Left colon (tissue), 2 donors: ENCODE results near the gene CTNNA3. TPM values are rescaled to one million over a fixed set of nuclear protein-coding genes. Genes with fewer than 3 reads are reported as not detected.

Experiments
- ATAC-seq: fragments of 200-7000 bp; cut with Tn5 transposase; one replicate; pipeline ENCODE4 v1.9.1; 2020; ENCODE audit warnings: mild to moderate bottlenecking, moderate library complexity
- DNase-seq, 2 donors: peaks; one replicate each; pipeline ENCODE4 v3.0.0-alpha.2; 2020
- intact Hi-C, 2 donors: fragments of 100-400 bp; cut with DNase I in 1 of 2; cut with micrococcal nuclease in 1 of 2; formaldehyde crosslinking; loops; one replicate each; pipeline versions ENCODE4 v1.11.2 to v1.14.0; 2022; cut with DNase I, micrococcal nuclease
- microRNA-seq, 2 donors: library from miRNA; unstranded; fragments of <30 nt; microRNA quantifications; one replicate each; pipeline versions ENCODE4 v1.1.0 to v1.2.0, GENCODE V29; 2020
- total RNA-seq, 2 donors: library from RNA; stranded (reverse); fragmentation: NEBNext Ultra II Directional; extraction: Animal tissue kit (Norgen Biotek cat#: 25700); gene quantifications; one replicate each; pipeline ENCODE4 v1.2.1, GENCODE V29; 2021
- donor health status: DM: no; HTN: no; CAD: no.
- donor health status: DM: yes; HTN: yes; CAD: no.

CTNNA3 gene
- total RNA-seq, 2 donors from 2014 or later = 0.21 to 1.0 TPM

DNA sequence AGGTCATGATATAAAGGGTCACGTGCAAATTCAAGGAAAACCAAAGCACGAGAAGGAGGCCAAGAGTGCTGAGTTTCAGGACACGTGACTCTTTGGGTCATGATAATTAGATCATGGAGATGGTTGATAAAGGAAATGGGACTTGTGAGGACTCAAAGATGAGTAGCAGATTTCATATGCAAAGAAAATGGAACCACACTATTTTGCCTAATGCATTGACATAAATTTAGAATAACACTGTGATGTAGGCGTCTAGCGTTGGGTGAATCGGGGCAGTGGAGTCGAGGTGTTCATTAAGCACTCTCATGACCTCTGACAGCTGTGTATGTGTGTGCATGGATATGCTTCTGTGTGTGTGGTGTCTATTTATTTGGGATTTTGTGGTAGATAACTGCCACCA lies 1795.7 kb downstream of the CTNNA3 start:
- DNase-seq = no peak
- no peak for ATAC-seq
- intact Hi-C loops = no loop called here

GRCh38 chr10:65898055-65898454 lies 1797.9 kb downstream of the CTNNA3 start:
- intact Hi-C loops = no loop called here
- DNase-seq (no peak), ATAC-seq (no peak)

GRCh38 chr10:65894961-65895360 lies 1801.0 kb downstream of the CTNNA3 start:
- intact Hi-C loops = no loop called here
- DNase-seq = no peak
- no peak for ATAC-seq

- ATAC-seq = no peak
- intact Hi-C loops = no loop called here
- no peak for DNase-seq
Measured at GRCh38 chr10:65894379-65894778, 1801.6 kb downstream of the CTNNA3 start.

DNA sequence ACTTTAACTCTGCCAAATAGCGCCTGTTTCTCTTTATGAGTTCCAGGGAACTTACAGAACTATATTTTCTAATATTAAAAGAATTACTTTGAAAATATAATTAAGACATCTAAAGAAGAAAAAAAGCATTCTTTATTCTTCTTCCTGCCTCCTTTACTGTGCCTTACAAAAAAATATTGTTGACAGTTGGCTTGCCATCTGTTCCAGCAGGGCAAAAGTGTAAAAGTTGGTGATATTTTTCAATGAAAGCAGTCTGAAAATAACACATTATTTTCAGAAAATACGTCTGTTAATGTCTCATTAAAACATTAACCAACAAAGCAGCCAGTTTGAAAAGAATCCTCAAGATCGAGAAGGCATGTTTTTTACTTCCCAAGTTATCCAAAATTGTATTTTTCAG lies 1802.3 kb downstream of the CTNNA3 start:
- no peak for DNase-seq
- intact Hi-C loops = no loop called here

DNA sequence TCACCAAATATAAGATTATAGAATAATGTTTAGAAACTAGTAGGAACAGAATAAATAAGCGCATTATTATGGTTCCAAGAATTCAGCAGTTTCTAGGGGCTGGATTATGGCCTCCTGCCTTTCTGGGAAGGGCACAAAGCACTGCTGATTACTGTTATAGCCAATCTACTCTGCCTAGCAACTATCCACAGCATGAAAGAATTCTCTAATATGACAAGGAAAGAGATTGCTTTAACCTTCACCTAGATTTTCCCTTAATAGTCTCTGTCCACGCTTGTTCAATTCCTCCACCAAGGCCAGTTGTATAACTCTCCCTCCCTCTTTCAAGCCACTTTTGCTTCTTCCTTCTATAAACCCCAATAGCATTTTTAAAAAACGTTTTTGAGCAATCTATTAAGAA lies 1803.7 kb downstream of the CTNNA3 start:
- no peak for DNase-seq
- intact Hi-C loops = no loop called here
- ATAC-seq = no peak

More for the DNA sequence above, 1802.3 kb downstream of the CTNNA3 start:
- ATAC-seq = no peak

DNA sequence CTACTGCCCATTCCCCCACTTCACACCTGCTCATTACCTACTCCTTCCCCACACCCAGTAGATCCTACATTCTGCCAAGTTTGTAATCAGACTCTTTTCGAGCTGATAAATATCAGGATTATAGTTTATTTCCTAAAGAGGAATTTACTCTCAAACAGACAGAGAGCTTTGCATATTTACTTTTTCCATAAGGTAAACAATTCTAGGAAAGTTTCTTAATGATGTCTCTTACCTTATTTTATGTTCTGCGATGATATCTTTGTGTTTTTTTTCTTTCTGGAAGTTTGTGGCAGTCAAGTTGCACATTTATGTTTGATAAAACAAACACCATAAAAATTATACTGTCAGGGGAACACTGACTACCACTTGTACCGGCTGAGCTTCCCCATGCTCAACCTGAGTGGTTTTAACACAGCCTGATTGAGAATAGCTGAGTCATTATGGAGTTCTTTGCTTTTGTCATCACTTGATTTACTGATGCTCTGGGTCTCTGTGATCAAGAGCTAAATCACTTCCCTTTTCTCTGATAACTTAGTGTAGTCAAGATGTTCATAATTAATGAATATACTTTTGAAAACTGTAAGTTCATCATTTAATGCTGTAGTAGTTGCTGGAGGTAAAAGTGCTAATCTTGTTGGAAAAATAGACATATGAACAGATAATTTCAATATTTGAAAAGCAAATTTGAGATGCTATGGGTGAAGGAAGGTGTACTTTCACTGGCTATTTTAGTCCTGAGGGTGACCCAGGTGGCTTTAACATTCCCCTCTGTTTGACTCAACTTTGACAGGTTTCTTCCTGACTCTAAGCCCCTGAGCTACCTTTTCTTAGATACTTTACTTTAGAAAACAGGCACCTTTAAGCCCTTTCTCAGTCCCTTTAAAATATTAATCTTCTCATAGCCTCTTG lies 1804.7 kb downstream of the CTNNA3 start:
- no peak for DNase-seq
- intact Hi-C loops = no loop called here
- peak; percentile 65 for ATAC-seq

DNA sequence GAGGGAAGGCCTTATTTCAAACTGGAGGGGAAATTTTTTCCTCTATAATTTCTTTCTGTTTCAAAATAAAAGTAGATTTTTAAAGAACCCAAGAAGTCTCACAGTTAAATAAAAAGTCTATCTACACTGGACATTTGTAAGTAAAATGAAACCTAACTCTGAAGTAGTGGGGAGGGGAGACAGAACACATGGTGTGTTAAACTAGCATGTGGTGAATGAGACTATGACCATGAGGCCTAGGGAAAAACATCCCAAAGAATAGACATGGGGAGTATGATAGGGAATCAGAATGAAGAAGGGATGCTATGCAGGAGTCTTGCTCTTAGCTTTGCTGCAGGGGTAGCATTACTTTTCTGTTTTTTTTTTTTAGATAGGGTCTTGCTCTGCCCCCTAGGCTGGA lies 1831.5 kb downstream of the CTNNA3 start:
- intact Hi-C loops = no loop called here
- no peak for ATAC-seq

DNA sequence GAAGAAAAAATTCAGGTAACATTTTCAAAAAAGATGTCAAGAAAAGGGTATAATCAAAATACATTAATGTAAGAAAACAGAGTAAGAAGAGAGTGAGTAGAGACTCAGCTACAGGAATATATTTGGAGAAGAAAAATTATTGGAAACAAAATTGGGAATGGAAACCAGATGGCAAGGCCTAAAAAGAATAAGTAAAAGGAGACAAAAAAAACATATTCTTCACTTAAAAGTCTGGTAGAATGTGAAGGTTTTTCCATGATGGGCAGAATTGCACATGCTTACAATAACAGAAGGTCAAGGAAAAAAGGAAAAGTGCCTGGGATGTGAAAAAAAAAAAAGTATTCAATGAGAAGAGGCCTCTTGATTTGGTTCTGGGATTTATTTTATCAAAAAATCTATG lies 1832.0 kb downstream of the CTNNA3 start:
- DNase-seq (no peak), ATAC-seq (no peak)
- intact Hi-C loops = no loop called here

More for the DNA sequence above, 1831.5 kb downstream of the CTNNA3 start:
- no peak for DNase-seq

Small RNA genes within 50 kb of the gene (microRNA-seq; reads per million reads assigned to microRNA genes)
- gene MIR7151 = 0 reads per million in 2 donors

Other genes starting within 250 kb of the CTNNA3 start
- gene DNAJC12, start 142.0 kb upstream of the CTNNA3 start, total RNA-seq = 10 to 100 TPM; 10.7 TPM
- gene SIRT1, start 188.5 kb upstream of the CTNNA3 start, total RNA-seq = 10 to 100 TPM; 14.3 to 20.9 TPM